ENCODE measurements around the gene RHOBTB3. TPM values are rescaled to one million over a fixed set of nuclear protein-coding genes. Genes with fewer than 3 reads are reported as not detected.

RHOBTB3 gene
- total and polyA plus RNA-seq, 2 donors (not counting 1 experiment from before 2014, with no cell fraction given) = 337 to 338 TPM

GRCh38 chr5:95815155-95815729 lies 84.1 kb downstream of the RHOBTB3 start:
- no peak overlapping the region for H3K27ac ChIP-seq (ENCODE audit: insufficient read depth, low read length)
- H3K4me3 ChIP-seq (replicated peaks in 1 of 4; ENCODE audit: control extremely low read depth in 1 of 4, insufficient read depth in 1 of 4, low read depth in 3 of 4, low read length in 4 of 4) = no peak overlapping the region
- peaks cover 31% of the 10 kb centered on the region for H3K79me2 ChIP-seq (ENCODE audit: control insufficient read depth, insufficient read depth, low read length)
- no peaks in the 10 kb centered on the region for H3K9me3 ChIP-seq (ENCODE audit: control insufficient read depth, insufficient read depth, low read depth, low read length)
- H3K9ac ChIP-seq (ENCODE audit: insufficient read depth, low read length) = no peak overlapping the region
- no peaks in the 10 kb centered on the region for H4K20me1 ChIP-seq (ENCODE audit: control insufficient read depth, extremely low read depth, insufficient read depth, low read length)
- no peak overlapping the region for H3K4me2 ChIP-seq (ENCODE audit: extremely low read depth, insufficient read depth, low read length)
- H3K4me1 ChIP-seq (ENCODE audit: control insufficient read depth, extremely low read depth, insufficient read depth, low read length) = peaks cover 15% of the 10 kb centered on the region
- TF ChIP-seq CTCF (conservative IDR thresholded peaks at IDR 0.05 in 1 of 2, IDR thresholded peaks at IDR 0.05 in 1 of 2; ENCODE audit: low read depth in 1 of 2, low read length in 2 of 2) (no peak), EZH2 (IDR thresholded peaks at IDR 0.05; ENCODE audit: low read length, missing control alignments) (no peak)
- no peak overlapping the region for H2AFZ ChIP-seq (ENCODE audit: low read length)
- no peaks in the 10 kb centered on the region for H3K27me3 ChIP-seq (ENCODE audit: control insufficient read depth, insufficient read depth, low read length)
- DNase-seq (ENCODE audit: low read depth in 2 of 2) = no peak
- peaks cover 3% of the 10 kb centered on the region for H3K36me3 ChIP-seq (ENCODE audit: control insufficient read depth, insufficient read depth, low read length)

- Histone ChIP-seq H3K4me2 (ENCODE audit: extremely low read depth, insufficient read depth, low read length) (no peak overlapping the region), H3K27me3 (ENCODE audit: control insufficient read depth, insufficient read depth, low read length) (no peaks in the 10 kb centered on the region), H3K9ac (ENCODE audit: insufficient read depth, low read length) (no peak overlapping the region), H4K20me1 (ENCODE audit: control insufficient read depth, extremely low read depth, insufficient read depth, low read length) (no peaks in the 10 kb centered on the region), H3K4me1 (ENCODE audit: control insufficient read depth, extremely low read depth, insufficient read depth, low read length) (peaks cover 9% of the 10 kb centered on the region), H3K79me2 (ENCODE audit: control insufficient read depth, insufficient read depth, low read length) (peaks cover 41% of the 10 kb centered on the region), H3K36me3 (ENCODE audit: control insufficient read depth, insufficient read depth, low read length) (peaks cover 3% of the 10 kb centered on the region), H3K27ac (ENCODE audit: insufficient read depth, low read length) (no peak overlapping the region), H3K9me3 (ENCODE audit: control insufficient read depth, insufficient read depth, low read depth, low read length) (no peaks in the 10 kb centered on the region), H3K4me3 (replicated peaks in 1 of 4; ENCODE audit: control extremely low read depth in 1 of 4, insufficient read depth in 1 of 4, low read depth in 3 of 4, low read length in 4 of 4) (no peak overlapping the region), H2AFZ (ENCODE audit: low read length) (no peak overlapping the region)
- no peak for TF ChIP-seq EZH2 (IDR thresholded peaks at IDR 0.05; ENCODE audit: low read length, missing control alignments)
- no peak for TF ChIP-seq CTCF (conservative IDR thresholded peaks at IDR 0.05 in 1 of 2, IDR thresholded peaks at IDR 0.05 in 1 of 2; ENCODE audit: low read depth in 1 of 2, low read length in 2 of 2)
- no peak for DNase-seq (ENCODE audit: low read depth in 2 of 2)
Observed at GRCh38 chr5:95816341-95816740, 85.2 kb downstream of the RHOBTB3 start.

DNA sequence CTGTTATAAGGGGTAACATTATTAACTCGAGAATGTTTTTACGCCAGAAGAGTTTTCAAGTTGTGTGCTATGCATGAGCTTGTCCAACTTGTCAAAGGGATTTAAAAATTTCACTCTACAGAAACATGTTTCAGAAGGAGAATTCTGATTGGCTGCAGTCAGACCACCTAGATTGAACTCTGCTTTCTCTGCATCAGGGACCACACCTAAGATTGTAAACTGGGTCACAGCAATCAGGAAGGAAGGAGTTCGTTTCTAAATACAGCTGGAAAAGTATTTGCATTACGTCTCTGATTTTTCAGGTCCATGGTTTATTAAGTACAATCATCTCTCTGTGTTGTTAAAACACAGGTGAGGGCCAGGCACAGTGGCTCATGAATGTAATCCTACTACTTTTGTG lies 85.6 kb downstream of the RHOBTB3 start:
- no peak overlapping the region for H3K9ac ChIP-seq (ENCODE audit: insufficient read depth, low read length)
- H3K79me2 ChIP-seq (ENCODE audit: control insufficient read depth, insufficient read depth, low read length) = peaks cover 45% of the 10 kb centered on the region
- TF ChIP-seq CTCF (conservative IDR thresholded peaks at IDR 0.05 in 1 of 2, IDR thresholded peaks at IDR 0.05 in 1 of 2; ENCODE audit: low read depth in 1 of 2, low read length in 2 of 2) = no peak
- TF ChIP-seq EZH2 (IDR thresholded peaks at IDR 0.05; ENCODE audit: low read length, missing control alignments) = no peak
- no peaks in the 10 kb centered on the region for H4K20me1 ChIP-seq (ENCODE audit: control insufficient read depth, extremely low read depth, insufficient read depth, low read length)
- H3K4me2 ChIP-seq (ENCODE audit: extremely low read depth, insufficient read depth, low read length) = no peak overlapping the region
- no peak overlapping the region for H3K27ac ChIP-seq (ENCODE audit: insufficient read depth, low read length)
- peaks cover 6% of the 10 kb centered on the region for H3K4me1 ChIP-seq (ENCODE audit: control insufficient read depth, extremely low read depth, insufficient read depth, low read length)
- peaks cover 3% of the 10 kb centered on the region for H3K36me3 ChIP-seq (ENCODE audit: control insufficient read depth, insufficient read depth, low read length)
- H2AFZ ChIP-seq (ENCODE audit: low read length) = no peak overlapping the region
- H3K9me3 ChIP-seq (ENCODE audit: control insufficient read depth, insufficient read depth, low read depth, low read length) = no peaks in the 10 kb centered on the region
- no peak for DNase-seq (ENCODE audit: low read depth in 2 of 2)
- no peaks in the 10 kb centered on the region for H3K27me3 ChIP-seq (ENCODE audit: control insufficient read depth, insufficient read depth, low read length)
- no peak overlapping the region for H3K4me3 ChIP-seq (replicated peaks in 1 of 4; ENCODE audit: control extremely low read depth in 1 of 4, insufficient read depth in 1 of 4, low read depth in 3 of 4, low read length in 4 of 4)

Measured in fibroblast of lung (primary cell).